ENCODE measurements around the gene PCSK4. TPM values are rescaled to one million over a fixed set of nuclear protein-coding genes. Genes with fewer than 3 reads are reported as not detected.

PCSK4 gene
- polyA plus RNA-seq, 1 experiment: 0.40 TPM

DNA sequence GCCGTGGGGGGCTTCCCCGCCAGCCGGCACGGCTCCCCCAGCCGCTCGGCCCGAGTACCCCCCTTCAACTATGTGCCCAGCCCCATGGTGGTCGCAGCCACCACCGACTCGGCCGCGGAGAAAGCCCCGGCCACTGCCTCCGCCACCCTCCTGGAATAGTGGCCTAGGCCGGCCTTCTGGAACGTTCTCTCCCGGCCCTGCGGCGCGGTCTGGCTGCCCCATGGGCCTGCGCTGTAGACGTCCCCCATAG lies 20.2 kb downstream of the PCSK4 start:
- DNase-seq (ENCODE audit: low read depth, low spot score): no peak
- H3K4me3 ChIP-seq (ENCODE audit: low read depth, low read length): no peak overlapping the region
- no peaks in the 10 kb centered on the region; the same call in 1 of the 2 replicates for H3K9me3 ChIP-seq (ENCODE audit: control insufficient read depth, insufficient read depth, low read length)
- H3K27ac ChIP-seq (ENCODE audit: low read depth, low read length): no peak overlapping the region
- POLR2A ChIA-PET: no interaction called here
- CTCF ChIA-PET: no interaction called here
- TF ChIP-seq, protein P1, sequence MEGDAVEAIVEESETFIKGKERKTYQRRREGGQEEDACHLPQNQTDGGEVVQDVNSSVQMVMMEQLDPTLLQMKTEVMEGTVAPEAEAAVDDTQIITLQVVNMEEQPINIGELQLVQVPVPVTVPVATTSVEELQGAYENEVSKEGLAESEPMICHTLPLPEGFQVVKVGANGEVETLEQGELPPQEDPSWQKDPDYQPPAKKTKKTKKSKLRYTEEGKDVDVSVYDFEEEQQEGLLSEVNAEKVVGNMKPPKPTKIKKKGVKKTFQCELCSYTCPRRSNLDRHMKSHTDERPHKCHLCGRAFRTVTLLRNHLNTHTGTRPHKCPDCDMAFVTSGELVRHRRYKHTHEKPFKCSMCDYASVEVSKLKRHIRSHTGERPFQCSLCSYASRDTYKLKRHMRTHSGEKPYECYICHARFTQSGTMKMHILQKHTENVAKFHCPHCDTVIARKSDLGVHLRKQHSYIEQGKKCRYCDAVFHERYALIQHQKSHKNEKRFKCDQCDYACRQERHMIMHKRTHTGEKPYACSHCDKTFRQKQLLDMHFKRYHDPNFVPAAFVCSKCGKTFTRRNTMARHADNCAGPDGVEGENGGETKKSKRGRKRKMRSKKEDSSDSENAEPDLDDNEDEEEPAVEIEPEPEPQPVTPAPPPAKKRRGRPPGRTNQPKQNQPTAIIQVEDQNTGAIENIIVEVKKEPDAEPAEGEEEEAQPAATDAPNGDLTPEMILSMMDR (IDR thresholded peaks at IDR 0.05; ENCODE audit: low read depth, low read length): no peak
- H3K27me3 ChIP-seq (ENCODE audit: control insufficient read depth, insufficient read depth, low read length): peaks cover 57% of the 10 kb centered on the region

DNA sequence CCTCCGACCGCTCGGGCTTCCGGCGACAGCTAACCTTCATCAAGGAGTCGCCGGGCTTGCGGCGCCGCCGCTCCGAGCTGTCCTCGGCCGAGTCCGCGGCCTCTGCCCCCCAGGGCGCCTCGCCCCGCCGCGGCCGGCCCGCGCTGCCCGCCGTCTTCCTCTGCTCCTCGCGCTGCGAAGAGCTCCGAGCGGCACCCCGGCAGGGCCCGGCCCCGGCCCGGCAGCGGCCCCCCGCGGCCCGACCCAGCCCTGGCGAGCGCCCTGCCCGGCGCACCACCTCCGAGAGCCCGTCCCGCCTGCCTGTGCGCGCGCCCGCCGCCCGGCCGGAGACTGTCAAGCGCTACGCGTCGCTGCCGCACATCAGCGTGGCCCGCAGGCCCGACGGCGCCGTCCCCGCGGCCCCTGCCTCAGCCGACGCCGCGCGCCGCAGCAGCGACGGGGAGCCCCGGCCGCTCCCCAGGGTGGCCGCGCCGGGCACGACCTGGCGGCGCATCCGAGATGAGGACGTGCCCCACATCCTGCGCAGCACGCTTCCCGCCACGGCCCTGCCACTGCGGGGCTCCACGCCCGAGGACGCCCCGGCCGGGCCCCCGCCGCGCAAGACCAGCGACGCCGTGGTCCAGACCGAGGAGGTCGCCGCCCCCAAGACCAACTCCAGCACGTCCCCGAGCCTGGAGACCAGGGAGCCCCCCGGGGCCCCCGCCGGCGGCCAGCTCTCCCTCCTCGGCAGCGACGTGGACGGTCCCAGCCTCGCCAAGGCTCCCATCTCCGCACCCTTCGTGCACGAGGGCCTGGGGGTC lies 20.7 kb downstream of the PCSK4 start:
- H3K4me3 ChIP-seq (ENCODE audit: low read depth, low read length): no peak overlapping the region
- POLR2A ChIA-PET: no interaction called here

DNA sequence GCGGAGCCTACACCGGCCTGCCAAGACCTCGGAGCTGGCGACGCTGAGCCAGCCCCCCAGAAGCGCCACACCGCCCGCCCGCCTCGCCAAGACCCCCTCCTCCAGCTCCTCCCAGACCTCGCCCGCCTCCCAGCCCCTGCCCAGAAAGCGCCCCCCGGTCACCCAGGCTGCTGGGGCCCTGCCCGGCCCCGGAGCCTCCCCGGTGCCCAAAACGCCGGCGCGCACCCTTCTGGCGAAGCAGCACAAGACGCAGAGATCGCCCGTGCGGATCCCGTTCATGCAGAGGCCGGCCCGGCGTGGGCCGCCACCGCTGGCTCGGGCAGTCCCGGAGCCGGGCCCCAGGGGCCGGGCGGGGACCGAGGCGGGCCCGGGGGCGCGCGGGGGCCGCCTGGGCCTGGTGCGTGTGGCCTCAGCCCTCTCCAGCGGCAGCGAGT lies 21.3 kb downstream of the PCSK4 start:
- Histone ChIP-seq H3K27me3 (ENCODE audit: control insufficient read depth, insufficient read depth, low read length) (peaks cover 57% of the 10 kb centered on the region), H3K9me3 (ENCODE audit: control insufficient read depth, insufficient read depth, low read length) (no peaks in the 10 kb centered on the region; the same call in 1 of the 2 replicates), H3K27ac (ENCODE audit: low read depth, low read length) (no peak overlapping the region), H3K4me3 (ENCODE audit: low read depth, low read length) (no peak overlapping the region)
- TF ChIP-seq, protein P1 (IDR thresholded peaks at IDR 0.05; ENCODE audit: low read depth, low read length): no peak
- POLR2A ChIA-PET: no interaction called here
- CTCF ChIA-PET: no interaction called here
- DNase-seq (ENCODE audit: low read depth, low spot score): no peak

More for the DNA sequence above, 20.7 kb downstream of the PCSK4 start:
- no peak for DNase-seq (ENCODE audit: low read depth, low spot score)
- CTCF ChIA-PET: no interaction called here
- Histone ChIP-seq H3K27ac (ENCODE audit: low read depth, low read length) (no peak overlapping the region), H3K9me3 (ENCODE audit: control insufficient read depth, insufficient read depth, low read length) (no peaks in the 10 kb centered on the region; the same call in 1 of the 2 replicates), H3K27me3 (ENCODE audit: control insufficient read depth, insufficient read depth, low read length) (peaks cover 57% of the 10 kb centered on the region)
- TF ChIP-seq, protein P1 (IDR thresholded peaks at IDR 0.05; ENCODE audit: low read depth, low read length): no peak

DNA sequence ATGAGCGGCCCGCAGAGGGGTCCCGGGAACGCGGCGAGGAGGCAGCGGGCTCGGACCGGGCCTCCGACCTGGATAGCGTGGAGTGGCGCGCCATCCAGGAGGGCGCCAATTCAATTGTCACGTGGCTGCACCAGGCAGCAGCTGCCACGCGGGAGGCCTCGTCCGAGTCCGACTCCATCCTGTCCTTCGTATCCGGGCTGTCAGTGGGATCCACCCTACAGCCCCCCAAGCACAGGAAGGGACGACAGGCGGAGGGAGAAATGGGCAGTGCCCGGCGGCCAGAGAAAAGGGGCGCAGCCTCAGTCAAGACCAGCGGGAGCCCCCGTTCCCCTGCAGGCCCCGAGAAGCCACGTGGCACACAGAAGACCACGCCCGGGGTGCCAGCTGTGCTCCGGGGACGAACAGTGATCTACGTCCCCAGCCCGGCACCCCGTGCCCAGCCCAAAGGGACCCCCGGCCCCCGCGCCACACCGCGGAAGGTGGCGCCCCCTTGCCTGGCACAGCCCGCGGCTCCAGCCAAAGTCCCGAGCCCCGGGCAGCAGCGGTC lies 21.8 kb downstream of the PCSK4 start:
- Histone ChIP-seq H3K27ac (ENCODE audit: low read depth, low read length) (no peak overlapping the region), H3K27me3 (ENCODE audit: control insufficient read depth, insufficient read depth, low read length) (peaks cover 54% of the 10 kb centered on the region), H3K9me3 (ENCODE audit: control insufficient read depth, insufficient read depth, low read length) (no peaks in the 10 kb centered on the region; the same call in 1 of the 2 replicates), H3K4me3 (ENCODE audit: low read depth, low read length) (no peak overlapping the region)
- CTCF ChIA-PET: no interaction called here
- TF ChIP-seq, protein P1 (IDR thresholded peaks at IDR 0.05; ENCODE audit: low read depth, low read length): no peak
- POLR2A ChIA-PET: no interaction called here
- no peak for DNase-seq (ENCODE audit: low read depth, low spot score)

DNA sequence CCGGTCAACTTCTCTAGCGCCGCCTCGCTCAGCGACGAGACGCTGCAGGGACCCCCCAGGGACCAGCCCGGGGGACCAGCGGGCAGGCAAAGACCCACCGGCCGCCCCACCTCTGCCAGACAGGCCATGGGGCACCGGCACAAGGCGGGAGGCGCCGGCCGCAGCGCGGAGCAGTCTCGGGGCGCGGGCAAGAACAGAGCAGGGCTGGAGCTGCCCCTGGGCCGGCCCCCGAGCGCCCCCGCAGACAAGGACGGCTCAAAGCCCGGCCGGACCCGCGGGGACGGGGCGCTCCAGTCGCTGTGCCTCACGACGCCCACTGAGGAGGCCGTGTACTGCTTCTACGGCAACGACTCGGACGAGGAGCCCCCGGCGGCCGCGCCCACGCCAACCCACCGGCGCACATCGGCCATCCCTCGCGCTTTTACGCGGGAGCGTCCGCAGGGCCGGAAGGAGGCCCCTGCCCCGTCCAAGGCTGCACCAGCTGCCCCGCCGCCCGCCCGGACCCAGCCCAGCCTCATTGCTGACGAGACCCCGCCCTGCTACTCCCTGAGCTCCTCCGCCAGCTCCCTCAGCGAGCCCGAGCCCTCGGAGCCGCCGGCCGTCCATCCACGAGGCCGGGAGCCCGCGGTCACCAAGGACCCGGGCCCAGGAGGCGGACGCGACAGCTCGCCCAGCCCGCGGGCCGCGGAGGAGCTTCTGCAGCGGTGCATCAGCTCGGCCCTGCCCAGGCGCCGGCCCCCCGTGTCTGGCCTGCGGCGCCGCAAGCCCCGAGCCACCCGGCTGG lies 22.5 kb downstream of the PCSK4 start:
- TF ChIP-seq, protein P1 (IDR thresholded peaks at IDR 0.05; ENCODE audit: low read depth, low read length): no peak
- ChIA-PET POLR2A (no interaction called here), CTCF (no interaction called here)
- DNase-seq (ENCODE audit: low read depth, low spot score): no peak
- no peaks in the 10 kb centered on the region; the same call in 1 of the 2 replicates for H3K9me3 ChIP-seq (ENCODE audit: control insufficient read depth, insufficient read depth, low read length)
- no peak overlapping the region for H3K27ac ChIP-seq (ENCODE audit: low read depth, low read length)
- peaks cover 49% of the 10 kb centered on the region for H3K27me3 ChIP-seq (ENCODE audit: control insufficient read depth, insufficient read depth, low read length)
- no peak overlapping the region for H3K4me3 ChIP-seq (ENCODE audit: low read depth, low read length)
